NB4 (cell line): ENCODE measurements around the gene RAD51C.

ENCODE experiments used
- DNase-seq: peaks from one replicate; pipeline ENCODE4 v3.0.0; 2010; ENCODE audit warnings: low read depth
- H3K4me3 ChIP-seq: one replicate; pipeline ENCODE4 v1.5.1; 2011; ENCODE audit warnings: mild to moderate bottlenecking, low read depth, low read length, moderate library complexity
- MYC ChIP-seq: IDR thresholded peaks from 2 replicates; pipeline ENCODE4 v1.6.1; 2011; ENCODE audit warnings: low read depth, low read length
- POLR2A ChIP-seq: IDR thresholded peaks from 2 replicates; pipeline ENCODE4 v1.6.1; 2011; ENCODE audit warnings: mild to moderate bottlenecking; ENCODE audit not compliant: insufficient read length; ENCODE audit errors: extremely low read depth
- TF ChIP-seq, protein P1 (sequence below): IDR thresholded peaks from 2 replicates; pipeline ENCODE4 v1.6.1; 2011; ENCODE audit warnings: low read depth, low read length
- TF ChIP-seq, protein P2 (sequence below): IDR thresholded peaks from one replicate; pipeline ENCODE4 v1.5.1; 2012; ENCODE audit warnings: low read depth, low read length

The RAD51C gene

DNA sequence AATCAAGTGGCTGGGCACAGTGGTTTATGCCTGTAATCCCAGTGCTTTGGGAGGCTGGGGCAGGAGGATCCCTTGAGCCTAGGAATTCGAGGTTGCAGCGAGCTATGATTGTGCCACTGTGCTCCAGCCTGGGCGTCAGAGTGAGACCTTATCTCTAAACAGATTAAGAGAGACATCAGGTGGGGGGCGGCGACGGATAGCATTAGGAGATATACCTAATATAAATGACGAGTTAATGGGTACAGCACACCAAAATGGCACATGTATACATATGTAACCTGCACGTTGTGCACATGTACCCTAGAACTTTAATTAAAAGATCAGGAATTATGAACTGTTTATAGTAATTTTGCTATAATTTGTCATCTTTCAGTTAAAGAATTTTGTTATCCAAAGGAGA is 10.3 kb downstream of the RAD51C start:
- TF ChIP-seq POLR2A = no peak
- no peak for TF ChIP-seq MYC
- TF ChIP-seq, protein P1, sequence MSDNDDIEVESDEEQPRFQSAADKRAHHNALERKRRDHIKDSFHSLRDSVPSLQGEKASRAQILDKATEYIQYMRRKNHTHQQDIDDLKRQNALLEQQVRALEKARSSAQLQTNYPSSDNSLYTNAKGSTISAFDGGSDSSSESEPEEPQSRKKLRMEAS = no peak
- TF ChIP-seq, protein P2, sequence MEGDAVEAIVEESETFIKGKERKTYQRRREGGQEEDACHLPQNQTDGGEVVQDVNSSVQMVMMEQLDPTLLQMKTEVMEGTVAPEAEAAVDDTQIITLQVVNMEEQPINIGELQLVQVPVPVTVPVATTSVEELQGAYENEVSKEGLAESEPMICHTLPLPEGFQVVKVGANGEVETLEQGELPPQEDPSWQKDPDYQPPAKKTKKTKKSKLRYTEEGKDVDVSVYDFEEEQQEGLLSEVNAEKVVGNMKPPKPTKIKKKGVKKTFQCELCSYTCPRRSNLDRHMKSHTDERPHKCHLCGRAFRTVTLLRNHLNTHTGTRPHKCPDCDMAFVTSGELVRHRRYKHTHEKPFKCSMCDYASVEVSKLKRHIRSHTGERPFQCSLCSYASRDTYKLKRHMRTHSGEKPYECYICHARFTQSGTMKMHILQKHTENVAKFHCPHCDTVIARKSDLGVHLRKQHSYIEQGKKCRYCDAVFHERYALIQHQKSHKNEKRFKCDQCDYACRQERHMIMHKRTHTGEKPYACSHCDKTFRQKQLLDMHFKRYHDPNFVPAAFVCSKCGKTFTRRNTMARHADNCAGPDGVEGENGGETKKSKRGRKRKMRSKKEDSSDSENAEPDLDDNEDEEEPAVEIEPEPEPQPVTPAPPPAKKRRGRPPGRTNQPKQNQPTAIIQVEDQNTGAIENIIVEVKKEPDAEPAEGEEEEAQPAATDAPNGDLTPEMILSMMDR = no peak
- no peak overlapping the region for H3K4me3 ChIP-seq
- no peak for DNase-seq

DNA sequence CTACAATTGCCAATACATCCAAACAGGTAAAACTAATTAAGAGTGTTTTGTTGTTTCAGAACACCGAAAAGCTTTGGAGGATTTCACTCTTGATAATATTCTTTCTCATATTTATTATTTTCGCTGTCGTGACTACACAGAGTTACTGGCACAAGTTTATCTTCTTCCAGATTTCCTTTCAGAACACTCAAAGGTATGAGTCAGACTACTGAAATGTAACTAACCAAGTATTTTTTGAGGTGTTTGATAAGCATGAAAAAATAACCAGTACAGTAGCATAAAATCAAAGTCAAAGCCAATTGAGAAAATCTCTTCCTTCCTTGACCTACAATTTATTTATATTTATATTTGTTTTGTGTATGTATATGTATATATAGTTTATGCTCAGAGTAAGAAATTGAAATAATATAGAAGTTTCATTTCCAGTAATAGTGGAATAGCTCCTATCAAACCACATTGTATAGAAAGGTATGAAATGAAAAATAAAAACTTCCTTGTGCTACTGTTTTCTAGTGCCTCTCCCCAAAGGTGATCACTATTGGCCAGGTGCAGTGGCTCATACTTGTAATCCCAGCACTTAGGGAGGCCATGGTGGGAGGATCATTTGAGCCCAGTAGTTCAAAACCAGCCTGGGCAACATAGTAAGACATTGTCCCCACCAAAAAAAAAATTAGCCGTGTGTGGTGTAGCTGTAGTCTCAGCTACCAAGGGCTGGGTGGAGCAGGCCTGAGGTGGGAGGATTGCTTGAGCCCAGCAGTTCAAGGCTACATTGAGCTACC is 10.9 kb downstream of the RAD51C start:
- no peak overlapping the region for H3K4me3 ChIP-seq
- TF ChIP-seq, protein P1 = no peak
- TF ChIP-seq MYC (no peak), POLR2A (no peak)
- TF ChIP-seq, protein P2 = no peak
- DNase-seq = no peak

DNA sequence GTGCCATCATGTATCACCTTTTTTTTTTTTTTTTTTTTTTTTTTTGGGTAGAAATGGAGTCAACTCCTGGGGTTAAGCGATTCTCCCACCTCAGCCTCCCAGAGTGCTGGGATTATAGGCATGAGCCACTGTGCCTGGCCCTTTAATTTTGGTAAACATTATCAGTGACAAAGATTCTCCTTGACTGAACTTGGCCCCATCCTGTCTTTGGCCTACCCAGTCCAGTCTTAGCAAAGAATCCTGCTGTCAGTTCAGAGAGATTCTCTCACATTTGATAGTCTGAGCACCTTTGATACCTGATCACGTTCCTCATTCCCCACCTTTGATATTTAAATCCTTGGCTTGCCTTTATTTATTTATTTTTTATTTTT is 11.5 kb downstream of the RAD51C start:
- no peak overlapping the region for H3K4me3 ChIP-seq
- TF ChIP-seq MYC = no peak
- TF ChIP-seq, protein P2 = no peak
- TF ChIP-seq, protein P1 = no peak
- TF ChIP-seq POLR2A = no peak
- DNase-seq = no peak

DNA sequence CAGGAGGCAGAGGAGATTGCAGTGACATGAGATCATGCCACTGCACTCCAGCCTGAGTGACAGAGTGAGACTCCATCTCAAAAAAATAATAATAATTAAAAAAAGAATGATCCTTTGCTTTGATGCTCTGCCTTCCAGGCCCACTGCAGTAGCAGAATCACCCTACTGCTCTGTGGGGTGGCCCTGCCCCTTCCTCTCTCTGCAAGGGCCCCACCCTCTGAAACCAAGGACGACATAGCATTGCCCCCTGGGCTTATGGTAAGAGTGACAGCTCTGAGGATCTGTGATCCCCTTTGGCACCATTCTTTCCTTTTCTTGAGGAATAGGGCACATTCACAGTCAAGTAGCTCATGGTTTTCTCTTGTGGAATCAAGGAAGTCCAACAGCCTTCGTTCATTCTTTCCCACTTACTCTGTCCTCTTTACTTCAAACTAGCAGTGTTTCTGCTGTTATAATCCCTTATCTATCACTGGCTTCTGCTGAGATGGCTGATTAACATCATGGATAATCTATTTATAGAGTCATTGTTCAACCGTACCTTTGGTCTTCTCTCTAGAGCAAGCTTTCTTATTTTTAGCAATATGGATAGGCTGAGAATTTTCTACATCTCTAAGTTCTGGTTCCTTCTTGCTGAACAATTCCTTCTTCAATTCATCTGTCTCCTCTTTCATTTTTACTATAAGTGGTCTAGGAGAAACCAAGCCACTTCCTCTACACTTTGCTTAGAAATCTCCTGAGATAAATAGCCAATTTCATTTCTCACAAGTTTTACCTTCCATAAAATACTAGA is 14.1 kb downstream of the RAD51C start:
- TF ChIP-seq POLR2A (no peak), MYC (no peak)
- TF ChIP-seq, protein P2 = no peak
- TF ChIP-seq, protein P1 = no peak
- no peak overlapping the region for H3K4me3 ChIP-seq
- no peak for DNase-seq

DNA sequence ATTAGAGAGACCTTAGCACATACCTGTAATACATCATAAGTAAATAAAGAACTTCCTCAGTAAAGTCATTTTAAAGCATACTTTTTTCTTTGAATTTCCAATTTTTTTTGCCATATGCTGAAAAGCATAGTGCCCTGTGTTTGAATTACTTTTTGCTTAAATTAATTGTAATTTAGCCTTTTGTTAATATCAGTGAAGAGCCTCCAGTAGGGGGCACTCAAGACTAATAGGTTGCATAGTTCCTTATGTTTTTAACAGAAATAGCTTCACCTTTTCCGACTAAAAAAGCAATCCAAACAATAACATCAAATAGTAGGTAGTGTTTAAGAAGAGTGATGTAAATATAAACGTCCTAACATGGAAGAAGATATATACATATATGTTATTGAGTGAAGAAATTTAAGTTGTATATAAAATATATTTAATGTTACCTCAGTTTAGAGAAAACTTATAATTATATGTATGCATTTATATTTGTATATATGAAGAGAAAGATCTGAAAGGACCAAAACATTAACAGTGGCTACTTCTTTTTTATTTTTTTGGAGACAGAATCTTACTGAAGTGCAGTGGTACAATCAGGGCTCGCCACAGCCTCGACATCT is 18.6 kb downstream of the RAD51C start:
- no peak for TF ChIP-seq MYC
- no peak for TF ChIP-seq POLR2A
- TF ChIP-seq, protein P1 = no peak
- TF ChIP-seq, protein P2 = peak; percentile 50
- DNase-seq = peak; percentile 61
- no peak overlapping the region for H3K4me3 ChIP-seq
